ENCODE measurements around the gene UGGT2.
"Not testable (repeated sequence)": the region's sequence is repeated elsewhere in the genome, so short reads cannot be mapped to it uniquely, and the experiment has no call there.

Gene UGGT2

DNA sequence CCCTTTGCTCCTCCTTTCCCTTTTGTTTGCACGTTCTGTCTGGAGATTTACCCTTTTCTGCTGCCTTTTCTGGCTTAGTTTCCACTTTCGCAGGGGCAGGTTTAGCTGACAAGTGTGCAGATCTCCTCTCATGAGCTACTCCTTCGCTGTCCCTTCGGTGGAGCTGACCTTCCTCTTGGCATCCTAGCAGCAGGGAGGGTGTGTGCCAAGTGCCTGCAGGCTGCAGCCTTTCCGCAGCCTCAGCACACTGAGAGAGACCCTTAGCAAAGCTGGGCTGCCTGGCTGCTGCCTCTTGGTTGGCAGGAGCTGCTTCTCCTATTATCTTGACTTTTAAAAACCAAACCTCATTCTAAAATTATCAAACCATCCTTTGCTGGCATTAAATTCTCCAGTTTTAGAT, 243.8 kb downstream of the UGGT2 start:
- no peak for DNase-seq

GRCh38 chr13:95805921-95806320, 247.3 kb downstream of the UGGT2 start:
- DNase-seq = no peak

GRCh38 chr13:95801825-95802224, 251.4 kb downstream of the UGGT2 start:
- DNase-seq = no peak

- DNase-seq = no peak
These were observed 252.8 kb downstream of the UGGT2 start for GRCh38 chr13:95800436-95800835.

DNA sequence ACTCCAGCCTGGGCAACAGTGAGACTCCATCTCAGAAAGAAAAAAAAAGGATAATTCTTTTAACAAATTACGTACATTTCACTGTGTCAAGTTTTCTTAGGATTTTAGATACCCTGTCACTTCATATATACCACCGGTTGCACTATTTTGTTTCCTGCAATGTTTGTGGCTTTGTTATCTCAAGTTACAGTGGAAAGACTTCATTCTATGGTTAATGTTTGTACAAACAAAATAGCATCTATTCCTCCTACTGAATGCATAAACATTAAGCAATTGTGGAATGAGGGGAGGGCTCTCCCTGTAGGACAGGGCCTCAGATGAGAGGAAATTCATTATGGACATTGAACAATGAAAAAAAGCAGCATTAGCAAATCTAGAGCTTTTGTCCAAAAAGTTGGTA, 256.2 kb downstream of the UGGT2 start:
- no peak for DNase-seq

GRCh38 chr13:95793781-95794180, 259.4 kb downstream of the UGGT2 start:
- DNase-seq = no peak

DNA sequence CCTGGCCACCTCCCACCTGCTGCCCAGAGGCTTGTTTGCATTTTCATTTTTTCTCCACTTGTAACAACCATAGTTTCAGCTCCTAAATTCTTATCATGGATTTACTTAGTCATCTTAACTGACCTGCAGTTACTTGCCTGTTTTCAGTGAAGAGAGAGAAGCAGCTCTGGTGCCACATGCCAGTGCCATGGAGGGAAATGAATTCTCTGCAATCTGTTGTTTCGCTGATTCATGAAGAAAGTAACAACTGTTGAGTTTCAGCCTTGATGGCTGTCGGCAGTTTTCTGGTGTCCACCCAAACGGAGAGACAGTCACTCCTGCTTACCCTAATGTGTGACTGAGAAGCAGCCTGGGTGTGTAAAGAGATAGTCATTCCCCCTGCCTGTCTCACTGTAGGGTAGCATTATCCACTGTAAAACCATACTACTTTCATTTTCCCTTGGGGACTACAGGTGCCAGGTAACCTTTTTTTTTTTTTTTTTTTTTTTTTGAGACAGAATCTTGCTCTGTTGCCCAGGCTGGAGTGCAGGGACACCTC, 260.1 kb downstream of the UGGT2 start:
- DNase-seq = no peak

DNA sequence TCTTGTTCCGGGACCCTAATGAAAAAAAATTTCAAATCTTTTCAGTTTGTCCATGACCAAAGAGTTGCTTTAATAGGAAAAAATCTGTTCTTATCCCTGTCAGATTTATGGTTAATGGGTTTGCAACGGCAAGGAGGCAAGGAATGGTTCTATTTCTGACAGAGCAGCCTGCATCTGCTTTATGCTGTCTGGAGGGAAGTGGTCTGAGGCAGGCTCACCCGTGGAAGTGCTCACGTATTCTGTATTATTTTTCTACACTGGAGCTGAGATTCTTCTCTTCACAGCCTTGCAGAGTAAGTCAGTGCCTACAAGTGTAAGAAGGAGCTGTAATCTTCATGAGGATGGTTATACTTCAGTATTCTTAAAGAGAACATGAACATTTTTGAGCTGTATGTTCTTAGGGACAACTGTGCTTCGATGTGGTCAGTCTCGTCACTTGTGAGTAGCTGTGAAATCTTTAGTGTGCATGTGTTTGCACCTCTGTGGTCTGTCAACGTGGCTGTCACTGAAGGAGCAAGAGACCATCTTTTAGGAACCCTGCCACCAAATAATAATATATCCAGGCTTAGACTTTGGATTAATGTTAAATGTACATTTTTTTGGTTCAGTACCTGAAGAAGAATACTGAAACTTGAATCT, 262.0 kb downstream of the UGGT2 start:
- DNase-seq = no peak

- not testable (repeated sequence) for DNase-seq
These were observed 263.9 kb downstream of the UGGT2 start for GRCh38 chr13:95789315-95789714.

- DNase-seq = no peak
These were observed 265.1 kb downstream of the UGGT2 start for GRCh38 chr13:95788100-95788463.

DNA sequence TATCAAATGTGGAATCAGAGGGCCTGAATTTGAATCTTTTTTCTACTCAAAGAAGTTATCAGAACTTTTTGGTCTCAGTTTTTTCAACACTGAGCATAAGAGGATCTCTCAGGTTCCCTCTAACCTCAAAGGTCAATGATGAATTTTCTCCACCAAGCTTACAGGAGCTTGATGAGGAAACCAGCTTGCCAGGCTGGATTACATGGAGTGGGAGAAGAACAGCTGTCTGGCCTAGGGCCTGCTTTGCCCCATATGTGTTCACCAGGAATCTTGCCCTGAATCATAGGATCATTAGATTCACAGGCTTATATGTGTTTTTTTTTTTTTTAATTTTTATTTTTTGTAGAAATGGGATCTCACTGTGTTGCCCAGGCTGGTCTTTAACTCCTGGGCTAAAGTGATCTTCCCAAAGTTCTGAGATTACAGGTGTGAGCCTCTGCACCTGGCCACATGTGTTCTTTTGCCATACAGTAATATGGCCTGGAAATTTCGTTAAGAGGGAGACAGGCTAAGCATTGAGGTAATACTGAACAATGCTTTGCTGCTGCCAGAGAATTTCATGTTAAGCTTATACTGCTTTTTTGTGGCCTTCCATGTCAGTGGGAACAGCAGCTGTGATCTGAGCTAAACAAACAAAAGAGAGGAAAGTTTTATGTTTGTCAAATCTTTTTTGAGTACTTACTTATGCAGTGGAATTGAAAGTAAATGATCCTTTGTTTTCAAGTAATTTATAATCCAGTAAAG, 265.7 kb downstream of the UGGT2 start:
- DNase-seq = no peak

GRCh38 chr13:95784900-95785290, 268.3 kb downstream of the UGGT2 start:
- DNase-seq = no peak

GRCh38 chr13:95784161-95784899, 268.9 kb downstream of the UGGT2 start:
- DNase-seq = peak in 1 of 58 donors; percentile 1

DNA sequence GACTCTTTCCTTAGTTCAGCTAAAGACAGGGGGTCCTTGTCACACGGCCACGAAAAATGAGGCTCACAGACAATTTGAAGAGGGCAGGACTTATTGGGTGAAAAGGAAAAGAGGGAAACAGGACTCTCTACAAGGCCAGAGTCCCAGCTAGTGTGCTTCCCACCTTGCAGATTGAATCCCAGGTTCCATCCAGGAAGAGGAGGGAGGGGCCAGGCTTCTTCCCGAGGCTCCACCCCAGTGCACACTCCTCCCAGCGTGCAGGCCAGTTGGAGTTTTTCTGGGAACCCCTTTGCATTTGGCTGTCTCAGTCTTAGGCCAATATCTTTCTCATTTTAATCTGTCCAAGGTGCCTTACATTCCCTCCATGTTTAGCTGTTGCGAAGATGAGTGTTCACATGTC, 269.5 kb downstream of the UGGT2 start:
- no peak for DNase-seq

- DNase-seq = not testable (repeated sequence)
These were observed 271.3 kb downstream of the UGGT2 start for GRCh38 chr13:95781940-95782339.

DNA sequence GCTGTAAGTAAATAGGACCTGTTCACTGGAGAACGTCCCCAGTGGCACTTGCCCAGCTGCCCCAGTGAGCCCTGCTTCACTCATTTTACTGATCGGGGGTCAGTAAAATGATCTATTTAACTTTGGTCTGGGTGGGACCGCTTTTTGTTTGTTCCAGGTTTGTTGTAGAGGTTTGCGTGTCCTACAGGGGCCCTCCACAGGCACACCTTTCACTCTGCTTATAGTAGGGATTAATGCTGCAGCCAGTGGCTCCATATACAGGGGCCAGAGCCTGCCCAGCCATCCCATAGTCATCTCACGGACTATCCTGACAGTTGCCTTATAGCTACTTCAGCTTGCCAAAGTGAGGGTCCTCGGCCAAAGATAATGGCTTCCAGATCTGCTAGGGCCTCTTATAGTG, 272.2 kb downstream of the UGGT2 start:
- DNase-seq = no peak

DNA sequence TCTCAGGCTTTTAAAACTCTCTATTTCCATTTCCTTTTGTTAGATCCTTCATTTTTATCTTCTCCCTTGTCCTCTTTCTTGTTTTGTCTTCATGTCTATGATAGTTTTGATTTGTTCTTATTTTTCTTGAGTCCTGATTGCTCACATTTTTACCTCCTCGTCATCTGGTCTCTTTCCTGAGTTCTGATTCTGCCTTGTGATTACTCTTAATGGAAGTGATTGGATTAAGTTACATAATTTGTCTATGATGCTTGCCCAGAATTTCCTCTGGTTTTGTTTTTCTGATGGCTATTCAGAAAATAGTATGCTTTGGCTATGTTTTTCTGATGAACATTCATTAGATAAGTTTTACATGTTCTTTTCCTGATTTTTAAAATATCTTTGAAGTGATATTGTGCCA, 273.7 kb downstream of the UGGT2 start:
- no peak for DNase-seq

DNA sequence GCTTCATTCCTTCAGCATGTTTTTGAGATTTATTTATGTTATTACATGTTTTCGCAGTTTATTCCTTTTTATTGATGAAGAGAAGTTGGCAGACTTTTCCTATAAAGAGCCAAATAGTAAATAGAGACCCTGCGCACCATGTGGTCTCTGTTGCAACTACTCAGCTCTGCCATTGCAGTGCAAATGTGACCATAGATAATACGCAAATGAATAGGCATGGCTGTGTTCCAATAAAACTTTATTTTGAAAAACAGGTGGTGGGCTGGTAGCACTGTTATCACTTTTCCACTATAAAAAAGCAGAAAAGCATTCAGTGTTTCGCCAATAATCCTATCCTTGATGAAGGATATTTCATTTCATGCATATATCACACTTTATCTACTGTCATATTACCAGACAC, 281.3 kb downstream of the UGGT2 start:
- DNase-seq = no peak

DNA sequence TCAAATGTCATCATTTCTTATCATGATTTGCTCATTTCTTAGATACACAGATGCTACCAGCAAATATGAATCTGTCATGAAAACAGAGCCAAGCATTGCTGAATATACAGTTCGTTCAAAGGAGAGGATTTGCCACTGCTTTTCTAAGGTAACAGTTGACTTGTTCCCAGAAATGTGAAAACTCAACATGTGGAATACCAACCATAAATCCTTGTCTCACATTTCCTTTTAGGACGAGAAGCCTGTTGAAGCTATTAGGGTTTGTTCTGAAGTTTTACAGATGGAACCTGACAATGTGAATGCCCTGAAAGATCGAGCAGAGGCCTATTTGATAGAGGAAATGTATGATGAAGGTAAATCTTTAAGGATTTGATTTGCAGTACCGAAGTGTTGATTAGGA, 289.6 kb downstream of the UGGT2 start:
- no peak for DNase-seq

- DNase-seq = peak in 4 of 58 donors; percentile 1 to 18 (median 4)
These were observed 290.6 kb downstream of the UGGT2 start for GRCh38 chr13:95762626-95763025.

GRCh38 chr13:95756072-95756471, 297.1 kb downstream of the UGGT2 start:
- DNase-seq = no peak

DNA sequence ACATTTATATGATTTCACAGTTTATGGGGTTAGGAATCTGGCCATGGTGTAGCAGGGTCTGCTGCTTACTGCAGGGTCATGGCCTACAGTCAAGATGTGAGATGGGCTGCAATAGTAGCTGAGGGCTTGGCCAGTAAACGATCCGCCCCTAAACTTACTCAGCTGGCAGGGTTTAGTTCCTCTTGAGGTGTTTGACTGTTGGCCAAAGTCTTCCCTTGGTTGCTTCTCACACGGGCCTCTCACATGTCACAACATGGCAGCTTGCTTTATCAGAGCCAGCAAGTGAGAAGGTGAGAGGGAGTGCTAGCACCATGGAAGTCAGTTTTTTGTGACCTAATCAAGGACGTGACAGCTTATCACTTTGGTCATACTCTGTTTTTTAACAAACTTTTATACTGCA, 299.1 kb downstream of the UGGT2 start:
- DNase-seq = no peak

Data from anterior cingulate cortex (tissue), 58 donors.